Stimulated activated CD4-positive, alpha-beta T cell treated with anti-CD3 and anti-CD28 coated beads, Interleukin-1b, Interleukin-23, amount 100 ng/mL, for 1 hour (primary cell): ENCODE measurements around the gene SUPT4H1.
"Not testable (repeated sequence)": the region's sequence is repeated elsewhere in the genome, so short reads cannot be mapped to it uniquely, and the experiment has no call there.

Experiments used
- DNase-seq, 2 donors: peaks; one replicate each; pipeline ENCODE4 v3.0.0-alpha.2; 2020; ENCODE audit warnings: low read depth in 2 of 2

Gene SUPT4H1

DNA sequence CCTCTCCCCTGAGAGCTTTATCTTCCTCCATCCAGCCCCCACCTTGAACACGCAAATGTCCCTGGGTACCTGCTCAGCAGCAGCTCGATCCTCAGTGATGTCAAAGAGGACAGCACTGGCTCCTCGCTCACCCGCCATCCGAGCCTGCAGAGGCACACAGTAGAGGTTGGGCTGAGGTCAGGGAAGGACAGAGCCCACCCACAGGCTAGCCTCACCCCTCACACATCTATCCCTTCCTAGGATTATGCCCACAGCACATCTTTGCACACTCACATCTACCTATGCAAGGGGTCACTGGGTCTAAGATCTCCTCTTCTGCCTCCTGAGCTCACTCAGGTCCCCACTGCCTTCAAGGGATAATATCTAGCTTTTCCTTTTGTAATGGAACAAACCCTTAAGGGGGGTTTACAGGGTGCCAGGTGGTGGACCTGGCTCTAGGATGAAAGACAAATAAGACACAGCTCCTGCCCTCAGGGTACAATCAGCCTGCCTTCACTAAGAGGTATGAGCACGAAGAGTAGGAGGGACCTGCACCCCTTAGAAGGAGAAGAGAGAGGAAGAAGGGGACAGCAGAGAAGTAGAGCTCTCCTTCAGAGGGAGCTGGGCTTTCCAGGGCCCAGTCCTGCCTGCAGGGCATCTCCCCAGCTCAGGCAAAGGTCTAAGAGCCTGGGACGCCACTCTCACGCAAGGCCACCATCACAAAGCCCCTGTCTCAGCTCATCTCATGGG is 11.6 kb upstream of the SUPT4H1 start:
- no peak for DNase-seq

GRCh38 chr17:58362368-58363014 is 10.5 kb upstream of the SUPT4H1 start:
- DNase-seq, result no peak

- DNase-seq, result no peak
Observed at GRCh38 chr17:58360296-58361063, 8.5 kb upstream of the SUPT4H1 start.

DNA sequence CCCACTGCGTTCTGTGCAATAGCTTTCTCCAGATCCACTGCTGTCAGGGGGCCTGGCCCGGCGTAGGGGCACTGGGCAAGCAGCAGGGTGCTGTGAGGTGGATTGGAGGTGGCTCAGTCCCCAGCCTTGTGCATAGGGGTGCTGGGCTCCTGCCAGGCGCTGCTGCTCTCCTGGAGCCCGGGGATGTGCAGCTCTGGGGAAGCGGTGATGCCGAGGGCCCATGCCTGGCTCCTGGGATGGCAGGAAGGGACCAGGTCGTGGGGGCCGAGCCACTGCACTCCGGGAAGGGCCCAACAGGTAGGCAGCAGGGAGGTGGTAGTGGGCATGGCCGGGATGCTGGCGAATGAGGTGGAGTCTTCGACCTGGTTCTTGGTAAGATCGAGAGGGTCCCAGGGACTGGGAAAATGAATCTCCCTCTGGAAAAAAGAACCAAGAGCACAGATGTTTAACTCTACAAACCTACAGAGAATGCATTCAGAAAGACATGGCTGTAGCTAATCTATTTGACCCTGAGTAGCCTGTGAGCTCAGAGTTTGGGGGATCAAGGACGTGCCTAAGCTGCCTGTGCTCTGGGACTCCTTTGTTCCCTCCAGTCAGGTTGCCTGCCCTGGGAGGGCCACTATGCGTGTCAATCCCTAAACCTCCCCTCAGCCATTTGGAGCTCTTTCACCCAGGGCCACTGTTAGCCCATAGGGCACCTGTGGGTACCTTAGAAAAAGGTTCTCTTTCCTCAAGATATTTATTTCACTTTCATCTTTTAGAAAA is 6.6 kb upstream of the SUPT4H1 start:
- DNase-seq, result no peak

DNA sequence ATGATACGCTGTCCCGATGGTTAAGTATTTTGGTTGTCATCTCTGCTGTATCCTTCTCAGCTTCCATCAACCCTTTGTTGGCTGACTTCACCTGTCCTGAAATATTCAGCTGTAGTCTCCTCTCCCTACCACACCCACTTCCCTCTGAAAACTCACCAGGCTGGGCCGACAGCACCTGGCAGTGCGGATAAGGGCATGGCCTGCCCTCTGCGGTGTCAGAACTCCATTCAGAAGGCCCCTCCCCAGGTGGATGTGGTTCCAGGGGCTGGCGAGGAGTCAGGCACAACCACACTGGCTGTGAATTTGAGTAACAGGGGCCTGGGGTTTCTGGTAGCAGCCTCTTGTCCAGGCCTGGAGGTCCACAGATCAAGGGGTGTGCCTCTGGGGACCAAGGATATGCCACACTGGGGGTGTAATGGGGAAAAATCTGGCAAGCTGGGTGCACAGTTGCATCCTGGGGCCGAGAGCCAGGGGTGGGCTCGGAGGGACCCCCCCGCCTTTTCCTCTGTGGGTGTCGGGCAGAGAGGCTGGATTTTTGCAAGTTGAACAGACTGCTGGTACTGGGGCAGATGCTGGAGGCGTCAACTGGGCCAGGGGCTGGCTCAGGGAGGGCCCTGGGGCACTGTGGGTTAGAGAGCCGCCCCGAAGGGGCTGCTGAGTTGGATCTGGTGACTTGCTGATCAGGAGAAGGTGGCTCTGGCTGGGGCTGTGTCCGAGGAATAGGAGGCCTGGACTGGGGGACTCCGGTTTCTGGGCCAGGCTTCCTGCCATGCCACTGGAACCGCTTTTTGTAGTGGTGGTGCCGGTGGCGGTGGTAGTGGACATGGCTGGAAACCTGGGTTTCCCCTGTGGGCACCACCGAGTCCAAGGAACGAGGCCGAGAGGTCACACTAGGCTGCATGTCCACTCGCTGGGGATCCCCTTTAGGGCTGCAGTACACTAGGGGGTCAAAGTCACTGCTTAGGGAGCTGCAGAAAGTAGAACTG is 5.6 kb upstream of the SUPT4H1 start:
- no peak for DNase-seq

GRCh38 chr17:58356231-58356630 is 4.2 kb upstream of the SUPT4H1 start:
- no peak for DNase-seq

DNA sequence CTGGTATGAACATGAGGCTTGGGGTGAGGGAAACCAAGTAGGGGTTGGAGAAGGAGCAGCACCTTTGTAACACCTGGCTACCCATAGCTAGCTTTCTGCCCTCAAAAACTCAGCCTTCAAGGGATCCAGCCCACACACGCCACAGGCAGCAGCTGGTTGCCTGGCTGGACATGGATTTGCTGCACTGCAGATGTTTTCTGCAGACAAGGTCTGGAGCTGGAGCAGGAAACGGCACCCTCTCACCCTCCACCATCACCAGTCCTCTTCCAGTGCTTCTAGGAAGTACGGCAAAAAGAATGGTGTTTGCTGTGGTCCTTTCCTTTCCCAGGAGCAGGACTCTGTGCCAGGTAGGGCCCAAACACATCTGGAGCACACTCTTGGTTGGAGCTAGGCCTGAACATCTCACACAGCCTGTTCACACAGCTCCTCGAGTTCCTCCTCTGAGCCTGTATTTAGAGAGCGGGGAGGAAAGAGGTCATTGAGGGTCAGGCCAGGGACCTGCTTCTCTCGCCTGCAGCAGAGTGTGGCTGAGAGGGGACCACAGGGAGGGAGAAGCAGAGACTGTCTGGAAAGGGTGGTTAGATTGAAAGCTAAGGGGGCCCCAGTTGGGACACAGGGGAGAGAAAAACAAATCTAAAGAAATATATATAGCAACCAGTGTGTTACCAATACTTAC is 2.7 kb upstream of the SUPT4H1 start:
- no peak for DNase-seq

DNA sequence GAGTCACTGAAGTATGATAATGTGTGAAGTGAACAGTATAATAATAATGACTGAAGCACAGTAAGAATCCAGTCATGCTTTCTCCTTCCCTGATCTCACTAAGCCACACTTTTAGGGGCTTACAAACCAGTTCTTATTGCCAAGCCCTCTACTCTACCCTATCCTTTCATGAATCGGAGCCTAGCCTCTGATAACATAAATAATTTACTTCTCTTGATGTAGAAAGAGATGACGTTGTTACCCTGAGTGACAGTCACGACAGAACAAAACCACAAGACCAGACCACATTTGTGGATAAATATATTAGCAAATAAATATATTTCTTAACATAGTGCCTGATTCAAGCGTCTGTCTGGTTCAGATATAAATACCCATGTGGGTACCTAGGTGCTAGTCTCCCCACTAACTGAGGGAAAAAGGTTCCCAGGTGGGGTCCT is 1.4 kb upstream of the SUPT4H1 start:
- DNase-seq, result no peak

DNA sequence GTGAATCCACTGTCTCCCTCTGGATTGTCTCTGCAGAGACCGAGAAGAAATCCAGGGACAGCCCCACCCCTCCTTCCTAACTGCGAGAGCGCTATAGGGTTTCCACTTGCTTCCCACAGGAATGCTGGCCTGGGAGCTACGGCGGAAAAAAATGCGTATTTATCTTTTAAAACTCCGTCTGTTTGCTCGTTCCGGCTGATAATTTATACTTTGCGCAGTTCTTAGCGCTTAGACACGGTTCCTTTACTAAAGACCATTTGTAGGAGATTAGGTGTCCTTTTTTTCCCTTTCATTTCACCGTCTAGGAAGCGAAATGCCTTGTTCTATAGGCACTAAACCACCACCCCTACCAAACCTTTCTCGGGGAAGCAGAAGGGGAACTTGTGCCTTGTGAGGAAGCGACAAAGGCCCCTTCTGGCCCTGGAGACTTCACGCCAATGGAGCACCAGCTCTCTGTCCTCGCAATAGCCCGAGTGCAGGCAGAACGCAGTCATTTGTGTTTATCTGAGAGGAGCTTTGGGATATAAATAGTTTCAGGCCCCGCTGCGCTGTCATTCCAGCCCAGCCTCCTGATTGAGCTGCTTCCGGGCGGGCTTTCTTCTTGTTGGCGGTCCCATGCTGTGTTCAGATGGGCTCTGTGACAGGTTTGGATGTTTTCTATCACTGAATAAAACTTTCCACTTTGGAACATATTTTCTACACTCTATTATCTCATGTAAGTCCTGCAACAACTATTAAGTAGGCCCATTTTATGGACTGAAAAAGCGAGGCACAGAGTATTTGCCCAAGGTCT is 791 bp upstream of the SUPT4H1 start:
- DNase-seq, result no peak

- no peak for DNase-seq
Observed at GRCh38 chr17:58351182-58351581, 819 bp downstream of the SUPT4H1 start.

- no peak for DNase-seq
Observed at GRCh38 chr17:58348038-58348437, 4.0 kb downstream of the SUPT4H1 start.

DNA sequence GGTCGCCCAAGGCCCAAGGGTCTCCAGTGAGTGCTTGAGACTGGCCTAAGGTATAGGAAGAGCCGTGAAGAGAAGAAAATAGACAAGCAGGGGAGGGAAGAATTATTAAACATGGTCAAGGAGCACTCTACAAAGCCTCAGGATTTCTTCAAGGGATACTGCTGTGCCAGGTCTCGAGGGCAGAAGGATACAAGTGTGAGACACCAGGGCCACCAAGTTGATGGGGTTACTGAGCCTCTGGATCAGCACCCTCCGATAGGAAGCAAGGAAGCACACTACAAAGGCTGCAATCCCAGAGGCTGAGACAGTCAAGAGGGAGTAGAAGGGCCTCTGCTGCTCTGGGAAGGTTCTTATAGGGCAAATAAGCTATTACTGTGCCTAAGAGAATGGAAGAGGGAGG is 6.5 kb downstream of the SUPT4H1 start:
- no peak for DNase-seq

- DNase-seq, result no peak
Observed at GRCh38 chr17:58344791-58345157, 7.2 kb downstream of the SUPT4H1 start.

DNA sequence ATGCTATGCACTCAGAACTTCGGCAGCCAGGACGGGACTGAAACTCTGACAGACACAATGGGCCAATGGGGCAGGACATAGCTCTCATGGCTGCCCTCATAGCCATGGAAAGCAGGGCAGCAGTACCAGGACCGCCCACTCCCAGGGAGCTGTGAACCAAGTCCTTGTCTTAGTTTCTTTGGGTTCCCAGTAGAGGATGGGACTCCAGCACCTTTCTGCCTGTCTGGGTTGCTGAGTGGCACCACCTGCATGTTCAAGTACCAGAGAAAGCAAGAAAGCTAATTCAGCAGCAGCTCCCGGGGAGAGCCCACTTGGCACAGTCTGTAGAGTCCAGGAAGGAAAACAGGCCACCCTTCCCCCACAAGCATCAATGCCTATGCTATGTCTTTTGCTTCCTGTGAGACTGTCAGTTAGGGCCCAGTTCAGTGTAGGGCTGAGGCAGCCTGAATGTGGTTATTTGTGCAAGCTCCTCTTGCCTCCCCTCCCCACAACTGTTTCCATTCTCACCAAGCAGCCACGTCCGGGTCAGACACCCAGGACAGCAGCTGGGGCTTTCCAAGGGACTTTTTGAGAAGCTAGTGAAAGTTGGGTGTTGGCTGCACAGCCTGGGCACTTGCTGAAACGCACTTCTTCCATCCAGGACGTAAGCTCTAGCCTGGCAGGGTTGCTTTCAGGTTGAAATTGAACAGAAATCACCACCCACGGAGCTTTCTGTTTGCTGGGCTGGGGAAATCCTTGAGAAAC is 7.8 kb downstream of the SUPT4H1 start:
- peak in 1 of 2 donors; percentile 81 for DNase-seq

DNA sequence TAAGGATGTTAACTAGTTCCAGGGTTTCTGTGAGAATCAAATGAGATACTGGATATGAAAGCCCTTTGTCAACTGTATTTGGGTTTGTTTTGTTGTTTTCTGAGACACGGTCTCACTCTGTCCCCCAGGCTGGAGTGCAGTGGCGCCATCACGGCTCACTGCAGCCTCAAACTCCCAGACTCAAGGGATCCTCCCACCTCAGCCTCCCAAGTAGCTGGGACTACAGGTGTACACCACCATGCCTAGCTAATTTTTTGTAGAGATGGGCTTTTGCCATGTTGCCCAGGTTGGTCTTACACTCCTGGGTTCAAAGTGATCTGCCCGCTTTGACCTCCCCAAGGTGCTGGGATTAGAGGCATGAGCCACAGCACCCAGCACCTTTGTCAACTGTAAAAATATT is 8.9 kb downstream of the SUPT4H1 start:
- no peak for DNase-seq

DNA sequence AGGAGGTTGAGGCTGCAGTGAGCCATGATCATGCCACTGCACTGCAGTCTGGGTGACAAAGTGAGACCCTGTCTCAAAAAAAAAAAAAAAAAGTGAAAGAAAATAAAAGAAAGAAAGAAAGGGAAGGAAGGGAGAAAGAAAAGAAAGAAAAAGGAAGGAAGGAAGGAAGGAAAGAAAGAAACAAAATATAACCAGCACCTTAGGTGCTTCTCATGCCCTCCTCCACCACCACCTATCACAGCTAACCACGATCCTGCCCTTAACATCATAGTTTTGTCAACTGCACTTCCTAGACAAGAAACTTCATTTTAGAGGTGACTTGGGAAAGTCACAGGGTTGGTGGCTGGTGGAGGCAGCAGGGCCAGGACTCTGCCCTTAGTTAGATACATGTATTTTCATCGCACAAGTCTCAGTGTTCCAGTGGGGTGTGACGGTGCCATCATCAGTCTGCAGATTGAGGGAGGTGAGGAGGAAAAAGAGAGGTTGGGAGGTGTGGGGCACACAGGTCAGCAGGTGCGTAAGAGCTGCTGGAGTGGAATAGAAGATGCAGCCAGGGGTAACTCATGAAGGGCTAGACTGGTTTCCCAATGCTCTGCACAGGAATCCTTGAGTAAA is 10.0 kb downstream of the SUPT4H1 start:
- no peak for DNase-seq

- not testable (repeated sequence) for DNase-seq
Observed at GRCh38 chr17:58341136-58341860, 10.7 kb downstream of the SUPT4H1 start.
